H1 (cell line): ENCODE data around the gene BTBD9. TPM values are rescaled to one million over a fixed set of nuclear protein-coding genes. Genes with fewer than 3 reads are reported as not detected.

Experiments
- RNF2 ChIP-seq: fragments of 200-900, 300-1000 bp; sonication (generic); IDR thresholded peaks from 2 replicates; pipeline ENCODE4 v1.7.1; 2016; ENCODE audit warnings: borderline replicate concordance, low read depth, mild to moderate bottlenecking, antibody characterized with exemption, low read length; ENCODE audit not compliant: poor library complexity, severe bottlenecking; ENCODE audit errors: missing control alignments
- polyA plus RNA-seq, 7 experiments: library from polyadenylated mRNA; depleted of rRNA in 3 of 7; stranded (reverse) in 5 of 7; unstranded in 2 of 7; fragments of >200 nt in 5 of 7; fragments of 200-250 nt in 2 of 7; gene quantifications; 1 replicate in 5 of 7; 2 replicates in 1 of 7; 4 replicates in 1 of 7; pipeline versions ENCODE4 v1.2.1 to v1.2.3, GENCODE V29; 2011 to 2013; ENCODE audit warnings: missing spikeins in 2 of 7, mixed read lengths in 2 of 7
- total RNA-seq: library from RNA; stranded (reverse); fragmentation: NEBNext Ultra II Directional; extraction: Animal tissue kit (Norgen Biotek cat#: 25700); gene quantifications from 2 replicates; pipeline ENCODE4 v1.2.1, GENCODE V29; 2021

BTBD9 gene
- total and polyA plus RNA-seq, 2 of the 8 experiments (the other 6 are each of a cell fraction or from before 2014, with no cell fraction given): 0.92 to 4.1 TPM

GRCh38 chr6:38371881-38372280, 267.8 kb downstream of the BTBD9 start (continued):
- TF ChIP-seq RNF2: no peak
